SW480 (cell line): Measurements from ENCODE around the gene ZNF263.
"Not testable (repeated sequence)": the region's sequence is repeated elsewhere in the genome, so short reads cannot be mapped to it uniquely, and the experiment has no call there.

Experiments used
- DNase-seq: peaks from one replicate; pipeline ENCODE4 v3.0.0-alpha.2; 2016; ENCODE audit warnings: low spot score

Gene ZNF263

GRCh38 chr16:3268294-3268693 is 15.0 kb upstream of the ZNF263 start:
- no peak for DNase-seq

- DNase-seq, result not testable (repeated sequence)
These were observed 12.6 kb upstream of the ZNF263 start for GRCh38 chr16:3270718-3271117.

GRCh38 chr16:3271281-3271680 is 12.0 kb upstream of the ZNF263 start:
- not testable (repeated sequence) for DNase-seq

GRCh38 chr16:3274490-3274889 is 8.8 kb upstream of the ZNF263 start:
- DNase-seq, result peak; percentile 41

GRCh38 chr16:3274947-3275346 is 8.3 kb upstream of the ZNF263 start:
- no peak for DNase-seq

- no peak for DNase-seq
These were observed 6.6 kb upstream of the ZNF263 start for GRCh38 chr16:3276679-3277078.

- DNase-seq, result no peak
These were observed 2.0 kb upstream of the ZNF263 start for GRCh38 chr16:3281222-3281820.

GRCh38 chr16:3282103-3282729 is 1.1 kb upstream of the ZNF263 start:
- peak; percentile 79 for DNase-seq

GRCh38 chr16:3283543-3284447 is 504 bp downstream of the ZNF263 start:
- DNase-seq, result no peak

GRCh38 chr16:3285131-3285530 is 1.8 kb downstream of the ZNF263 start:
- DNase-seq, result no peak

GRCh38 chr16:3289998-3290673 is 6.8 kb downstream of the ZNF263 start:
- no peak for DNase-seq

- DNase-seq, result no peak
These were observed 9.3 kb downstream of the ZNF263 start for GRCh38 chr16:3292604-3293003.

GRCh38 chr16:3295209-3295608 is 11.9 kb downstream of the ZNF263 start:
- no peak for DNase-seq

- DNase-seq, result no peak
These were observed 12.5 kb downstream of the ZNF263 start for GRCh38 chr16:3295783-3296182.

- no peak for DNase-seq
These were observed 21.1 kb downstream of the ZNF263 start for GRCh38 chr16:3304370-3304769.

GRCh38 chr16:3305109-3306068 is 22.1 kb downstream of the ZNF263 start, which contains the start of the genes TIGD7 and ZNF75A:
TSS of gene TIGD7 (minus strand) at chr16:3305430. CDS start at chr16:3300614, 4,816 bp downstream.
TSS of gene ZNF75A (plus strand) at chr16:3305497. CDS start at chr16:3308429, 2,932 bp downstream.
- peak; percentile 60 for DNase-seq

GRCh38 chr16:3306078-3306477 is 22.8 kb downstream of the ZNF263 start:
- DNase-seq, result no peak

GRCh38 chr16:3311496-3311895 is 28.2 kb downstream of the ZNF263 start:
- DNase-seq, result no peak

GRCh38 chr16:3317315-3317999 is 34.2 kb downstream of the ZNF263 start:
- DNase-seq, result no peak

GRCh38 chr16:3321816-3322215 is 38.5 kb downstream of the ZNF263 start:
- DNase-seq, result no peak
